GM19193 (cell line): ENCODE measurements around the gene DLG2.

Experiments used
- POLR2A ChIP-seq: IDR thresholded peaks from 4 replicates; pipeline ENCODE4 v1.6.1; 2011; ENCODE audit not compliant: insufficient read depth, insufficient read length; ENCODE audit errors: extremely low read depth

Gene DLG2

GRCh38 chr11:83569134-83569805 lies 2057.9 kb downstream of the DLG2 start:
- no peak for TF ChIP-seq POLR2A

- TF ChIP-seq POLR2A = no peak
These were observed 2058.6 kb downstream of the DLG2 start for GRCh38 chr11:83568516-83568915.

- no peak for TF ChIP-seq POLR2A
These were observed 2060.2 kb downstream of the DLG2 start for GRCh38 chr11:83566950-83567349.

- no peak for TF ChIP-seq POLR2A
These were observed 2062.3 kb downstream of the DLG2 start for GRCh38 chr11:83564870-83565269.

- TF ChIP-seq POLR2A = no peak
These were observed 2068.9 kb downstream of the DLG2 start for GRCh38 chr11:83558281-83558680.

GRCh38 chr11:83557653-83558052 lies 2069.5 kb downstream of the DLG2 start:
- TF ChIP-seq POLR2A = no peak

- TF ChIP-seq POLR2A = no peak
These were observed 2072.3 kb downstream of the DLG2 start for GRCh38 chr11:83554876-83555275.

GRCh38 chr11:83549984-83550667 lies 2077.0 kb downstream of the DLG2 start:
- no peak for TF ChIP-seq POLR2A

GRCh38 chr11:83546368-83546767 lies 2080.8 kb downstream of the DLG2 start:
- TF ChIP-seq POLR2A = no peak

GRCh38 chr11:83545494-83546260 lies 2081.5 kb downstream of the DLG2 start:
- no peak for TF ChIP-seq POLR2A

- no peak for TF ChIP-seq POLR2A
These were observed 2082.3 kb downstream of the DLG2 start for GRCh38 chr11:83544846-83545245.

- no peak for TF ChIP-seq POLR2A
These were observed 2083.3 kb downstream of the DLG2 start for GRCh38 chr11:83543706-83544439.

- no peak for TF ChIP-seq POLR2A
These were observed 2084.3 kb downstream of the DLG2 start for GRCh38 chr11:83542861-83543260.

- no peak for TF ChIP-seq POLR2A
These were observed 2086.4 kb downstream of the DLG2 start for GRCh38 chr11:83540728-83541127.

GRCh38 chr11:83540112-83540675 lies 2086.9 kb downstream of the DLG2 start:
- no peak for TF ChIP-seq POLR2A

GRCh38 chr11:83538286-83538685 lies 2088.9 kb downstream of the DLG2 start:
- no peak for TF ChIP-seq POLR2A
